IMR-90 (cell line): Measurements from ENCODE around the gene SLC39A8.
"Not testable (repeated sequence)": the region's sequence is repeated elsewhere in the genome, so short reads cannot be mapped to it uniquely, and the experiment has no call there.

ENCODE experiments used
- BHLHE40 ChIP-seq: fragments of 150-350 bp; IDR thresholded peaks from 2 replicates; pipeline ENCODE4 v1.6.1; 2016; ENCODE audit warnings: mild to moderate bottlenecking, low read depth, low read length
- CEBPB ChIP-seq: IDR thresholded peaks from 2 replicates; pipeline ENCODE4 v1.6.1; 2012; ENCODE audit warnings: low read depth, low read length, improper control_type of control experiment
- CTCF ChIP-seq: conservative IDR thresholded peaks from 2 replicates; pipeline ENCODE4 v1.5.1; 2012; ENCODE audit warnings: mild to moderate bottlenecking, low read depth, low read length, improper control_type of control experiment
- ELK1 ChIP-seq: fragments of 150-350 bp; IDR thresholded peaks from 2 replicates; pipeline ENCODE4 v1.6.1; 2016; ENCODE audit warnings: low read depth, mild to moderate bottlenecking, low read length, moderate library complexity, borderline replicate concordance
- FOS ChIP-seq: fragments of 150-350 bp; IDR thresholded peaks from 2 replicates; pipeline ENCODE4 v1.6.1; 2016; ENCODE audit warnings: low read depth, low read length
- MAFK ChIP-seq: IDR thresholded peaks from 2 replicates; pipeline ENCODE4 v1.6.1; 2012; ENCODE audit warnings: low read depth, low read length, improper control_type of control experiment
- MAZ ChIP-seq: IDR thresholded peaks from 2 replicates; pipeline ENCODE4 v1.6.1; 2012; ENCODE audit warnings: low read depth, mild to moderate bottlenecking, low read length, improper control_type of control experiment, moderate library complexity, borderline replicate concordance
- MXI1 ChIP-seq: IDR thresholded peaks from 2 replicates; pipeline ENCODE4 v1.6.1; 2012; ENCODE audit warnings: low read depth, mild to moderate bottlenecking, low read length, moderate library complexity, borderline replicate concordance
- POLR2A ChIP-seq: IDR thresholded peaks from 2 replicates; pipeline ENCODE4 v1.6.1; 2012; ENCODE audit warnings: mild to moderate bottlenecking, low read depth, low read length
- RAD21 ChIP-seq: IDR thresholded peaks from 2 replicates; pipeline ENCODE4 v1.6.1; 2012; ENCODE audit warnings: low read length, improper control_type of control experiment
- RCOR1 ChIP-seq: IDR thresholded peaks from 2 replicates; pipeline ENCODE4 v1.6.1; 2012; ENCODE audit warnings: mild to moderate bottlenecking, low read length, improper control_type of control experiment; ENCODE audit not compliant: insufficient replicate concordance
- RFX5 ChIP-seq: IDR thresholded peaks from 2 replicates; pipeline ENCODE4 v1.8.0; 2012; ENCODE audit warnings: low read depth, mild to moderate bottlenecking, low read length, moderate library complexity
- SMC3 ChIP-seq: fragments of 150-350 bp; IDR thresholded peaks from 2 replicates; pipeline ENCODE4 v1.6.1; 2016; ENCODE audit warnings: low read depth, mild to moderate bottlenecking, antibody characterized with exemption, low read length, moderate library complexity
- USF2 ChIP-seq: fragments of 150-350 bp; IDR thresholded peaks from 2 replicates; pipeline ENCODE4 v1.6.1; 2017; ENCODE audit warnings: mild to moderate bottlenecking, antibody characterized with exemption, low read length, low read depth

- not testable (repeated sequence) for TF ChIP-seq ELK1, CTCF, MXI1, SMC3, CEBPB, RCOR1, RAD21, POLR2A, RFX5, USF2, FOS, BHLHE40, MAZ, MAFK
Measured at GRCh38 chr4:102357637-102358036, 12.4 kb upstream of the SLC39A8 start.
